Lung (tissue), 12 donors: Measurements from ENCODE around the gene ADCY2. TPM values are rescaled to one million over a fixed set of nuclear protein-coding genes. Genes with fewer than 3 reads are reported as not detected.
A peak's percentile ranks its signal among the peaks of the same experiment; 100 is the strongest.

Source experiments
- ATAC-seq: fragments of 200-7000 bp; cut with Tn5 transposase; one replicate; pipeline ENCODE4 v1.9.1; 2020; ENCODE audit warnings: moderate number of reproducible peaks; ENCODE audit not compliant: insufficient read depth, low FRiP score
- DNase-seq, 3 donors: peaks; one replicate each; pipeline ENCODE4 v3.0.0-alpha.2; 2013 to 2017
- H3K27ac ChIP-seq, 2 donors: one replicate each; pipeline ENCODE4 v1.5.1; 2013; ENCODE audit warnings: mild to moderate bottlenecking in 2 of 2, moderate library complexity in 2 of 2, control low read depth in 1 of 2, inconsistent platforms in 1 of 2, low read depth in 1 of 2, low read length in 1 of 2
- H3K27me3 ChIP-seq, 3 donors: one replicate each; pipeline ENCODE4 v1.5.1; 2013; ENCODE audit warnings: low read length in 2 of 3; ENCODE audit not compliant: control insufficient read depth in 3 of 3, insufficient read depth in 3 of 3
- H3K36me3 ChIP-seq, 4 donors: one replicate each; pipeline ENCODE4 v1.5.1; 2013; ENCODE audit warnings: low read length in 4 of 4, mild to moderate bottlenecking in 1 of 4, moderate library complexity in 1 of 4; ENCODE audit not compliant: control insufficient read depth in 4 of 4, insufficient read depth in 4 of 4
- H3K4me1 ChIP-seq, 5 donors: one replicate each; pipeline ENCODE4 v1.5.1; 2013; ENCODE audit warnings: low read length in 5 of 5, mild to moderate bottlenecking in 2 of 5, moderate library complexity in 1 of 5; ENCODE audit not compliant: control insufficient read depth in 5 of 5, insufficient read depth in 5 of 5
- H3K4me3 ChIP-seq: one replicate; pipeline ENCODE4 v1.5.1; 2013; ENCODE audit warnings: mild to moderate bottlenecking, control low read depth, moderate library complexity
- H3K9ac ChIP-seq, 2 donors: one replicate each; pipeline ENCODE4 v1.5.1; 2013; ENCODE audit warnings: low read length in 2 of 2, control low read depth in 1 of 2; ENCODE audit not compliant: insufficient read depth in 1 of 2
- H3K9me3 ChIP-seq, 4 donors: one replicate each; pipeline ENCODE4 v1.5.1; 2013; ENCODE audit warnings: low read length in 3 of 4, mild to moderate bottlenecking in 1 of 4, moderate library complexity in 1 of 4; ENCODE audit not compliant: control insufficient read depth in 4 of 4, insufficient read depth in 3 of 4
- CTCF ChIP-seq: IDR thresholded peaks from 2 replicates; pipeline ENCODE4 v1.5.1; 2012; ENCODE audit warnings: mild to moderate bottlenecking; ENCODE audit errors: control extremely low read depth, extremely low read depth
- WGBS, 2 donors: extraction: QIAGEN DNeasy Blood & Tissue Kit; methylation state at CpG; one replicate each; pipeline ENCODE4 v1.1.7; 2013; 5-methylcytosine and 5-hydroxymethylcytosine counted together
- polyA plus RNA-seq, 2 donors: library from polyadenylated mRNA; stranded (reverse); fragments of 200-250 nt; gene quantifications; one replicate each; pipeline ENCODE4 v1.2.1, GENCODE V29; 2013
- total RNA-seq, 2 donors: library from RNA; depleted of rRNA in 1 of 2; stranded (reverse); fragments of >200 nt in 1 of 2; gene quantifications; one replicate each; pipeline ENCODE4 v1.2.1, GENCODE V29; 2014 to 2021
- donor health status: control.
- donor health status: control.
- donor health status: Bipolar disorder and iron deficiency.
- donor health status: healthy.
- donor health status: DM: yes; HTN: yes; CAD: no.

The ADCY2 gene
- total and polyA plus RNA-seq, 4 donors: 0.10 to 3.5 (median 0.84) TPM

GRCh38 chr5:7500256-7500655 is 104.3 kb downstream of the ADCY2 start:
- no peaks in the 10 kb centered on the region for H3K27me3 ChIP-seq
- H3K27ac ChIP-seq: no peak overlapping the region
- no peaks in the 10 kb centered on the region for H3K36me3 ChIP-seq
- H3K4me3 ChIP-seq: no peak overlapping the region
- no peak overlapping the region for H3K9ac ChIP-seq
- no peaks in the 10 kb centered on the region for H3K9me3 ChIP-seq
- TF ChIP-seq CTCF: no peak
- ATAC-seq (no peak), DNase-seq (no peak)
- H3K4me1 ChIP-seq: no peaks in the 10 kb centered on the region
- 79 to 86% methylated on average over 3 of the region's 3 CpGs for WGBS, 2 donors

DNA sequence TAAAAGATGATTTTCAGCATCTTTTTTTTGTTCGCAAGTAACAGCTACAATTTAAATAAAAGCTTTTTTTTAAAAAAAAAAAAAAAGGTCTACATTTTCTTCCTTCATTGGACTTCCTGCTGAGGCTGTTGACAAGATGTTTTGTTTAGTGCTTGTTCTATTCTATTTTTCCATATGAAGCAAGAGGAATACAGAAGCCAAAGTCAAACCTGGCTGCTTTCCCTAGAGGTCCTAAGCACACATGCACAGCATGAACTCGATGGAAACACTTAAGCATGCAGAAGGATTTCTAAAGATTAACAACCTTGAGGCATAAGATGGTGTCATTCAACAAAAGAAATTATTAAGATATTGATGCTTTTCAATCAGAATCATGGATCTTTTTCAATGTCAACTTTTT is 105.1 kb downstream of the ADCY2 start:
- no peaks in the 10 kb centered on the region for H3K36me3 ChIP-seq
- TF ChIP-seq CTCF: no peak
- H3K27me3 ChIP-seq: no peaks in the 10 kb centered on the region
- DNase-seq (peak in 2 of 3 donors; percentile 5 to 78), ATAC-seq (no peak)
- H3K4me3 ChIP-seq: no peak overlapping the region
- WGBS, 2 donors: 61 to 80% methylated on average over 2 of the region's 2 CpGs
- no peak overlapping the region for H3K9ac ChIP-seq
- H3K4me1 ChIP-seq: no peaks in the 10 kb centered on the region
- H3K27ac ChIP-seq: no peak overlapping the region
- H3K9me3 ChIP-seq: no peaks in the 10 kb centered on the region

GRCh38 chr5:7503564-7503963 is 107.6 kb downstream of the ADCY2 start:
- H3K36me3 ChIP-seq: no peaks in the 10 kb centered on the region
- H3K27me3 ChIP-seq: peaks cover 0 to 3% (median 0%) of the 10 kb centered on the region in 3 donors
- no peak overlapping the region for H3K27ac ChIP-seq
- no peak for ATAC-seq
- H3K9ac ChIP-seq: no peak overlapping the region
- no peaks in the 10 kb centered on the region for H3K9me3 ChIP-seq
- no peak overlapping the region for H3K4me3 ChIP-seq
- no peak for TF ChIP-seq CTCF
- WGBS, 2 donors: 71 to 83% methylated on average over 9 of the region's 9 CpGs
- no peaks in the 10 kb centered on the region for H3K4me1 ChIP-seq
- no peak for DNase-seq

- ATAC-seq (no peak), DNase-seq (no peak)
- H3K27me3 ChIP-seq: no peaks in the 10 kb centered on the region
- no peaks in the 10 kb centered on the region for H3K36me3 ChIP-seq
- H3K27ac ChIP-seq: no peak overlapping the region
- no peak overlapping the region for H3K9ac ChIP-seq
- TF ChIP-seq CTCF: no peak
- H3K4me1 ChIP-seq: no peaks in the 10 kb centered on the region
- H3K9me3 ChIP-seq: no peaks in the 10 kb centered on the region
- 75 to 86% methylated on average over 3 of the region's 3 CpGs for WGBS, 2 donors
- no peak overlapping the region for H3K4me3 ChIP-seq
Measured at GRCh38 chr5:7515284-7515914, 119.5 kb downstream of the ADCY2 start.
